GM18519 (cell line): ENCODE data around the gene SRPK3.
"Not testable (repeated sequence)": the region's sequence is repeated elsewhere in the genome, so short reads cannot be mapped to it uniquely, and the experiment has no call there.

Source experiments
- ATAC-seq: cut with Tn5 transposase; IDR thresholded peaks from one replicate; pipeline ENCODE4 v1.9.1; 2021; ENCODE audit warnings: mild to moderate bottlenecking, moderate library complexity; ENCODE audit not compliant: unreplicated experiment, low FRiP score

Gene SRPK3

GRCh38 chrX:153745067-153745433, 35.8 kb upstream of the SRPK3 start:
- ATAC-seq = not testable (repeated sequence)

- ATAC-seq = no peak
Measured at GRCh38 chrX:153746359-153746758, 34.5 kb upstream of the SRPK3 start.

- not testable (repeated sequence) for ATAC-seq
Measured at GRCh38 chrX:153746991-153747390, 33.9 kb upstream of the SRPK3 start.

- ATAC-seq = not testable (repeated sequence)
Measured at GRCh38 chrX:153749017-153749416, 31.8 kb upstream of the SRPK3 start.

GRCh38 chrX:153750127-153750774, 30.6 kb upstream of the SRPK3 start:
- ATAC-seq = no peak

GRCh38 chrX:153755136-153755535, 25.7 kb upstream of the SRPK3 start:
- no peak for ATAC-seq

GRCh38 chrX:153761863-153762262, 19.0 kb upstream of the SRPK3 start:
- ATAC-seq = no peak

- no peak for ATAC-seq
Measured at GRCh38 chrX:153762626-153763173, 18.1 kb upstream of the SRPK3 start.

- no peak for ATAC-seq
Measured at GRCh38 chrX:153763298-153763932, 17.4 kb upstream of the SRPK3 start.

- ATAC-seq = no peak
Measured at GRCh38 chrX:153763989-153764755, 16.7 kb upstream of the SRPK3 start, which contains the start of gene PLXNB3. Gene PLXNB3, plus strand, starts transcription at chrX:153764249. Its CDS starts 1,287 bp downstream, at chrX:153765536.

GRCh38 chrX:153764786-153765137, 16.1 kb upstream of the SRPK3 start:
- ATAC-seq = no peak

GRCh38 chrX:153765138-153766079, 15.4 kb upstream of the SRPK3 start:
- ATAC-seq = no peak

GRCh38 chrX:153766098-153766817, 14.6 kb upstream of the SRPK3 start:
- no peak for ATAC-seq

- ATAC-seq = no peak
Measured at GRCh38 chrX:153766871-153767673, 13.8 kb upstream of the SRPK3 start.

GRCh38 chrX:153767674-153768055, 13.2 kb upstream of the SRPK3 start:
- ATAC-seq = no peak

GRCh38 chrX:153768311-153769157, 12.3 kb upstream of the SRPK3 start:
- ATAC-seq = no peak

- ATAC-seq = no peak
Measured at GRCh38 chrX:153769158-153769864, 11.5 kb upstream of the SRPK3 start.
